Right lung (tissue), 5 donors: ENCODE data around the gene ADAMTS14. TPM values are rescaled to one million over a fixed set of nuclear protein-coding genes. Genes with fewer than 3 reads are reported as not detected.
"Not testable (repeated sequence)": the region's sequence is repeated elsewhere in the genome, so short reads cannot be mapped to it uniquely, and the experiment has no call there.

Source experiments
- DNase-seq, 2 donors: peaks; one replicate each; pipeline ENCODE4 v3.0.0-alpha.2; 2013
- polyA plus RNA-seq, 5 donors: library from polyadenylated mRNA; unstranded; fragments of 120-200 nt; gene quantifications; one replicate each; pipeline versions ENCODE4 v1.2.1 to v1.2.3, GENCODE V29; 2013; ENCODE audit warnings: inconsistent platforms in 1 of 5, low replicate concordance in 1 of 5; ENCODE audit not compliant: insufficient read length in 5 of 5, insufficient read depth in 1 of 5

Gene ADAMTS14
- polyA plus RNA-seq, 5 donors = 5.2 to 9.5 (median 7.4) TPM

DNA sequence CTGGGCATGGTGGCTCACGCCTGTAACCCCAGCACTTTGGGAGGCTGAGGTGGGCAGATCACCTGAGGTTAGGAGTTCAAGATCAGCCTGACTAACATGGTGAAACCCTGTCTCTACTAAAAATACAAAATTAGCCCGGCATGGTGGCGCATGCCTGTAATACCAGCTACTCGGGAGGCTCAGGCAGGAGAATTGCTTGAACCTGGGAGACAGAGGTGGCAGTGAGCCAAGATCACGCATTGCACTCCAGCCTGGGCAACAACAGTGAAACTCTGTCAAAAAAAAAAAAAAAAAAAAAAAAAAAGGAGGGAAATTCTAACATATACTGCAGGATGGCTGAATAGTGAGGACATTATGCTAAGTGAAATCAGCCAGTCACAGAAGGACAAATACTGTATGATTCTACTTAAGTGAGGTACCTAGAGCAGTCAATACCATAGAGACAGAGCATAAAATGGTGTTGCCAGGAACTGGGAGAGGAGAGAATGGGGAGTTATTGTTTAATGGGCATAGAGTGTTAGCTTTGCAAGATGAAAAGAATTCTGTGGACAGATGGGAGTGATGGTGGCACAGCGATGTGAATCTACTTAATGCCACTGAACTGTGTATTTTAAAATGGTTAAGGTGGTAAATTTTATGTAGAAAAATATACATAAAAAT is 95.8 kb downstream of the ADAMTS14 start:
- DNase-seq = not testable (repeated sequence)

DNA sequence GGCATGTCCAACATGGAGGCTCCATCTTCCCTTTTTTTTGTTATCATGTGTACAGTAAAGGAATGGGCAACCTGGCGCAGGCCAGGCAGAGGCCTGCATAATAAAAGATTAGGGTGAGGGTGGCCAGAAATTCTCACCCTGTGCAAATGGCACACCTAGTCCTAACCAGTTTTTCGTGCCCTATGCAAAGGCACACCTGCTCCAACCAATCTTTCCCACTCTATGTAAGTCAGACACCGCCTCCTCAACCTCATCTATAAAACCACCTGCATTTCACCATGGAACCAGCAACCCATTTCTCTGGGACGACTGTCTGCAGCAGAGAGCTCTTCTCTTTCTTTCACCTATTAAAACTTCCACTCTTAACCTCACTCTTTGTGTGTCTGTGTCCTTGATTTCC is 96.8 kb downstream of the ADAMTS14 start:
- no peak for DNase-seq

DNA sequence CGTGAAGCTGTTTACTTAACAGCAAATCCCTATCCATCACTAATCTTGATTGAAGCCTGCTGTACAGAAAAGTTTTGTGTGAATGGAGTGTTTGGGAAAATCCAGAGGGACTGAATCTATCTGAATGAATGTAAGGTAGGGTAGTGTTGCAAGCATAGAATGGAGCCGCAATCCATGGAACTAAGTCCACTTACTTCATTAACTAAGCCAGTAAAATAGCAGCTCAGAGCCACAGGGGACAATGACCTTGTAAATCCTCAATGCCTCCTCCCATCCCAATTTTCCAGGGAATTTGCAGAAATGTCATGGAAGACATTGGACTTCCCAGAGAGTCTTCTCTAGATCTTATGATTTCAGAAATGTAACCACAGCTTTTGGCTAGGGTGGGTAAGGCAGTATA is 97.7 kb downstream of the ADAMTS14 start:
- no peak for DNase-seq

DNA sequence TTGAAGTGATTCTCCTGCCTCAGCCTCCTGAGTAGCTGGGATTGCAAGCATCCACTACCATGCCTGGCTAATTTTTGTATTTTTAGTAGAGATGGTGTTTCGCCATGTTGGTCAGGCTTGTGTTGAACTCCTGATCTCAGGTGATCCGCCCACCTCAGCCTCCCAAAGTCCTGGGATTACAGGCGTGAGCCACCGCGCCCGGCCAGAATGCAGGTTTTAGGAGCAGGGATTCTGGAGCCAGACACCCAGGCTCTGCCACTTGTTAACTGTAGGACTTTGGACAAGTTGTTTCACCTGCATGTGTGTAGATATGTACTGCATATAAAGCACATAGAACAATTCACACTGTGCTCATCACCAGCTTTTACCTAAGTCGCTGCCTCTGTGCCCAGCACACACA is 98.2 kb downstream of the ADAMTS14 start:
- not testable (repeated sequence) for DNase-seq

DNA sequence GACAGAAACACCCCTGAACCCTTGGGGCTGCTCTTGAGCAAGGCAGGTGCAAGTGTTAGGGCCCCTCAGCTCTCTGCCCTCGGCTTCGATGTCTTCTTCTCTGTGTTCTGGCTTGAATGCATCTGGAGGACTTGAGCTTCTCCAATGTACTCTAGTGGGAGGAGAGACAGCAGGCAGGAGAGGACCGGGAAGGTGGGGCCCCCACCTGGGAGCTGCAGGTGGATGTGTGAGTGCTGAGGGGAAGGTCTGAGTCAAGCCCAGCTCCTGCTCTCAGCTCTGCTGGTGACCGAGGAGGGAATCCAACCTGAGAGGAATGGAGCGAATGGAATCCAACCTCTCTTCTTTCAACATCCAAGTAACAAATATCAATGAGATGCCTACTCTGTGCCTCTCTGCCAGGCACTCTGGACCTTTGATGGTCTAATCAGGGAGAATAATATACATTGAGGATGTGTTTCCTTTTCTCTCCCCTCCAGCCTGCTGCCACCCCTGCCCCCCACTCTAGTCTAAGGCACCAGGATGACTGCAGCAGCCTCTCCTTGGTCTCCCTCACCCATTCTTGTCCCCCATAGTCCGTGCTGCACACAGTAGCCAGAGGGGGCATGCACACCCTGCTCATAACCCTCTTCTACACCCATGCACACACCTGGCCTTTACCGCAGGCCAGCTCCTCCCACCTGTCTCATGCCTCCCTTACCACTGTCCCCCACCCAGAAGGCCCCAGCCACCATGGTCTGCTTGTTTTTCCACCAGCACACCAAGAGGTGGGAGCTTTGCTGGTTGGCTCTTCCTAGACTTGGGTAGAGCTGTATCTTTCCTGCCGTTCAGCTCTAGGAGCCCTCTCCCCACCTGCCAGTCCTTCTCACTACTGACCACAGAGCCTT is 99.2 kb downstream of the ADAMTS14 start:
- DNase-seq = no peak

DNA sequence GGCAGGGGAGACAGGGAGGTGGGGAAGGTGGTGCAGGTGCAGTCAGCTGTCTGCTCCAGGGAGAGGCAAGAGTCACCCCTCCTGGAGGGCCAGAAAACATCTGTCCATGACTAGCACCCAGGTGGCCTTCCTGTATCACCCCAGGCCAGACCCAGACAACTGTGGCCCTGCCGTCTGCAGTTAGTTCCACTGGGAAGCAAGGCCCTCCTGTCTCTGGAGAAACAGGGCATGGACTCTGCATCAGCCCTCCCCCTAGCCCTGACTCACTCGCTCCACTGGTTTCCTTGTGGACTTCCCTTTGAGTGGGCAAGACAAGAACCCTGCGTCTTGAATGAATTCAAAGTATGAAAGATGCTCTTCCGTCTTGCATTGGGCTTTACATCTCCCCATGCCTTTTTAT is 100.3 kb downstream of the ADAMTS14 start:
- no peak for DNase-seq

DNA sequence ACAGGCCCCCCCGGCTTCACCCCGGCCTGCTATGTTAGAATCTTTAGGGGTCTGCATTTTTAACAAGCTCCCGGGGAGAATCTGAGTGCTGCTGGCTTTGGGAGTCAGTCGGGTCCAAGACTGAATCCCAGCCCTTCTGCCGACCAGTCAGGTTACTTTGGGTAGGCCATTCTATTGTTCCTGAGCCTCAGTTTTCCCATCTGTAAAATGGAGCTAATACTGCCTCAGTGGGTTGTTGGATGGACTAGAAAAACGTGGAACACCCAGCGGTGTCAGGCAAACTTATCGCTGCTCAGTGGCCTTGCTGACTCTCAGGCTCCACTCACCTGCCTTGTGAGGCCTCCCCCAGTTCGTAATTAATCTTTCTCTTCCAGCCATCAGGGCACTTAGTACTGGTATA is 101.2 kb downstream of the ADAMTS14 start:
- DNase-seq = no peak

DNA sequence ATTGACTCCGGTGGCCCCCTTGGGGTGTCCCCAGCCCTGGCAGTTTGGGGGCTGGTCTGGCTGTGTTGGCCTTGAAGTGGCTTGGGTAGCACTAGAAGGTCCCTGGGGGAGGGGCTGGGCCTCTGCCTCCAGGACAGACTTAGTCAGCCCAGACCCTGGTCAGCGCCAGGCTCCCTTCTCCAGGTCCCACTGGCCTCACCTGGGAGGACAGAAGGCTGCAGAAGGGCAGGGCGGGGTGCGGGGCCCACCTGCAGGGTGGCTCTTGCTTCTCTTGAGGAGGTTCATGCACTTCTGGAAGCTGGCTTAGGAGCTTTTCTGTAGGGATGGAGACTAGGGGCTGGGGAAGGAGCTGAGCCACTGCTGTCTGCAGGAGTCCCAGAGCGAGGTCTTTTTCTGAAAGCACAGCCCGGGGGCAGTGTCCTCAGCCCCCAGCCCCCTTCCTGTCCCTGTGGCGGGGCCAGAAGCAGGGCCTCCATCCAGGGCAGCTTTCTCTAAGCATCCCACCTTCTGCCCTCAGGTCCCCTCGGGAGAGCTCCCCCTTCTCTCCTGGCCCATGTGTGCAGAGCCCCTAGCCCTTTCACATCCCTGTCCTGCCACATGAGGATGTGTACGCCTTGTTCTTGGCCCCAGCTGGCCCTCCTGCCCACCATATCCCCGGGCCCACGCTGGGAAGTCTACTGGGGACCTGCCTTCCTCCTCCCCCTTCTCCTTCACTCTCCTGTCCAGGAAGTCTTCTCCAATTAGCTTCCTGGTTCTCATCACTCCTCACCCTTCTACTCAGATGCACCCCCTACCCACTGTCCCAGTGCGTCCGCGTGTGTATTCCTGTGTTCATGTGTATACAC is 101.9 kb downstream of the ADAMTS14 start:
- no peak for DNase-seq

DNA sequence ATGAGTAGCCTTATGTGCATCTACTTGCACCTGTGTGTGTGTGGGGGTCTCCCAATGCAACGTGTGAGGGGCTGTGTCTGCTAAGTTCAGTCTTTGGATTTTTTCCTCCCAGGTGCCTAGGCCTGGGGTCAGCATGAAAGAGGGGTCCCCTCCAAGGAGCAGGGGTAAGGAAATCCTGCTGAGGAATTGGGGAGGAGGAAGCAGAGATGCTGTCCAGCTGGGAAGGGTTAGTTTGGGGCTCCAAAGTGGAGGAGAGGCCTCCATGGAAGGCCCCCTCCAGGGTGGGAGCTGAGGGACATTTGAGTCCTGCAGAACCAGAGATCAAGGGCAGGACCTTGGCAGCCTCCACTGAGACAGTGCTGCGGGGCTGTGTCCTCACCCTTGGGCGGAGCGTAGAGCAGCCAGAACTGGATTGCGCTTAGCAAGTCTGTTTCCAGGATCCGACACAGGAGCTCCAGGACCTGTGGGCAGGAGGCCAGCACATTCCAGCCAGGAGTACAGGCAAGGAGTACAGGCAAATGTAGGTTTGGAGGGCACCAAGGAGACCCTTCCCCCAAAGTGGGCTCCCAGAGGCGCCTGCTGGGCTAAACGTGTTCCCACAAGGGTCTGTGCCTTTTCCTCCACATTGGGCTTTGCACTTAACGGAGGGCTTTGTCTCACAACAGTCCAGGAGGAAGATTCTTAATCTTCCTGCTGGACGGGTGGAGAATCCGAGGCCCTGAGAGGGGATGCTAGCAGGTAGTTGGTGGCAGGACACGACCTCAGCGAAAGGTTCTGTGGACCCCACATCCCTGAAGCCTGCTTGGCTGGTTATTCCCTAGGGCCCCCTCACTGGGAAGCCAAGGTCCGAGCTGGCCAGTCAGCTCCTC is 102.7 kb downstream of the ADAMTS14 start:
- DNase-seq = no peak

DNA sequence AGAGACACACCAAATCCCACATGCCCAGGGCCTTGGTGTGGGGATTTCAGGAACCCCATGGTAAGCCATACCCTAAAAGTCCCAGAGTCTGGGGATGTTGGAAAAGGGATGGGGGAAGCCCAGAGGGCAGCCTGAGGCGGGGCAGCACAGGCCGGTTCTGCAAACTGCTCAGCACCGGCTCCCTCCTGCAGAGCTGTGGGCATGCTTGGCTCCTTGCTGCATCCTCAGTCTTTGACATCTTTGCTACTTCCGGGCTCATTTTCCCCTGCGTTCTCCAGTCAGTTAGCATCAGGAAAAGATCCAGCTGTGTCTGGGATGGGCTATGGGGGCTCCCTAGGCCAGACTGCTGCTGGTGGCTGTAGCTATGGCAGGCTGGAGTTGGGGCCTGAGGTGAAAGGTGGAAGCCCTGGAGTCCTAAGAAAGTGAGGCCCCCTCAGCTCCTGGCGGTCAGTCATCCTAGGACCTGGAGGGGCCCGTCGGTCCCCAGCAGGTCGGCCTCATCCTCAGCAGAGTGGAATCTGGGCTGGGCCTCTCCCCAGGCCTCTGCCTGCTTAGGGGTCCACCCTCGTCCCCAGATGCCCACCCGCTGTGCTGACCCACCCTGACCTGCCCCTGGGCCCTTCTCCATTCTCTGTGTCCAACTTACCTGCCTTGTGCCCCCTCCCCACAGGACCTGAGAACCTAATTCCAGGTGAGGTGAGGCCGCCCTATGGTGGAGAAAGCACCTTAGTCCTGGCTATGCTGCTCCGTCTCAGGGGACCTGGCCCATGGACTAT is 103.6 kb downstream of the ADAMTS14 start:
- DNase-seq = no peak

DNA sequence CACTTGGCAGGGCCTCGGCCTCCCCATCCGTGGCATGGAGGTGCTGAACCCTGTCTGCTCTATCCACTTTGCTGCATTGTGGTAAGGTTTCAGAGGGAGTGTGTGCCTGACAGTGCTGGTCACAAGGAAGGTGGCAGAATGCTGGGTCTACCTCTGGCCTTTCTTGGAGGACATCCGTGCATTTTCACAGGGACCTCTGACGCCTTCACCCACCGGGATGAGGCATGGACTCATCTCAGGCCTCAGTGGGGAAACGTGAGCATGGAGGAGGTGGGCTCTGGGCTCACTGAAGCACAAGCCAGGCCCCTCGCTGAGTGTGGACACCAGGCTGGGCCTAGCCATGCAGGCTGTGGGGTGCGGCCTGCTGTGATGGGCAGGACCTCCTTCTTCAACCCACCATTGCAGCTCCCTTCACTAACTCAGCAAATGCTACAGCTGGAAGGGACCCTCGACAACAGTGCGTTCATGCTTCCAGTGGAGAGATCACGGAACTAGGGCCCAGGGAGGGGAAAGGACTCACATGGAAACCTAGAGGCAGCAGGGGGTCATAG is 104.2 kb downstream of the ADAMTS14 start:
- no peak for DNase-seq

DNA sequence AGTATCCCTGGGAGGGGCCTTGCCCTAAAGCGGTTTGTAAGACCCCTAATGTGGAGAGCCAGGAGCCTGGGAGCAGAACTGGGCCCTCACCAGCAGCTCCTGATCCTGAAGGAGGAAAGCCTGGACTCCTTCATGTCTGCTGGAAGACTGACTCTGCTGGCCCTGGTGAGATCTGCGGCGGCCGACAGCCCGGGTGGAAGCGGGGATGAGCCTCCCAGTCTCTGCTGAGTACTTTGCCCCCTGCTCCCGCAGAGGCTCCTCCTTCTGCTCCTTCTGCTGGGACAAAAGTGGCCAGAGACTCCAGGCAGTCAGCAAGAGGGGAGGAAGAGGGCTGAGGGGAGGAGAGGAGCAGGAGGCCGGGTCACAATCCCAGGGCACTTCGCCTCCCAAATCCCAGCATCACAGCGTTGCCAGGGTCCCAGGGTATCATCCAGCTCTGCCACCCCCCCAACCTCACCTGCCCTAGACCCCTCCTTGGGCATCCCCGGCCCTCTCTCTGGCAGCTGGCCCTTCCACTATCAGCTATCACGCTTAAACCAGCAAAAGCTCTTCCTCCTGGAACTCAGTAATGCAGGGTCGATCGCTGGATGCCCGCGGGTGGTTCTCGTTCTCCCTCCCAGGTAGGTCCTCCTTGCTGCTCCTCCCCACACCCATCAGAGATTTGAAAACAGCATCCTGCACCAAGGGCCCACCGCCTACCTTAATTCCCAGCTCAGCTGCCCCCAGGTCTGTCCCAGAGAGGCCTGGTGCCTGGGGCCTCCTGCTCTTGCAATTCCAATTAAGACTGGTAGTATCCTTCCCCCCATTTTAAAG is 105.0 kb downstream of the ADAMTS14 start:
- no peak for DNase-seq

DNA sequence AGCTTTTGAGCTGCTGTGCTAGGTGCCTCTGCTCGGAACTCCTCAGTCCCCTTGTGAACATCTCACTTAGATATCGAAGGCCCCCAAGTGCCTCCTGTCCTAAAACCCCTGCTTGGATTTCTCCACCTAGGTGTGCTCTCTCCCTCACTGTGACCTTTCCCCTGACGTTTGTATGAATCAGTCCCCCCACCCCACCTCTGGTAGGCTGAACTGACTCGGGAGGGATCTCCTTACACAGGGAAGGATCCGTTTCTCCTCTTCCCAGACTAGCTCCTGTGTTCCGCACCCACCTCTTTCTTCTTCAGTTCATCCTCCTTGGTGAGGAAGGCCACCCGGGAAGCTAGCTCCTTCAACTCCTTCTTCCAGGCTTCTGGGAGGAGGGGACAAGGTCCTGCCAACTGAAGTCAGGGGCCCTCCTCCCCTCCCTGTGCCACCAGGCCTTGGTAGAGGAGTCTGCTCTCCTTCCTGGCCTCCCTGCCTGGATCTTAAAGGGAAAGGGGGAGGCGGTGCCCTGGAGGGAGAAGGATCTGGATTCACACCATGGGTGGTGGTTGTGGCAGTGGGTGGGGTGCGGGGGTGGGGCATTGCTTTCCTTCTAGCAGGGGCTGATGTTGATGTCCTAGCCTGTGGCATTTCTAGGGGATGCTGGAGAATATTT is 106.1 kb downstream of the ADAMTS14 start:
- no peak for DNase-seq

DNA sequence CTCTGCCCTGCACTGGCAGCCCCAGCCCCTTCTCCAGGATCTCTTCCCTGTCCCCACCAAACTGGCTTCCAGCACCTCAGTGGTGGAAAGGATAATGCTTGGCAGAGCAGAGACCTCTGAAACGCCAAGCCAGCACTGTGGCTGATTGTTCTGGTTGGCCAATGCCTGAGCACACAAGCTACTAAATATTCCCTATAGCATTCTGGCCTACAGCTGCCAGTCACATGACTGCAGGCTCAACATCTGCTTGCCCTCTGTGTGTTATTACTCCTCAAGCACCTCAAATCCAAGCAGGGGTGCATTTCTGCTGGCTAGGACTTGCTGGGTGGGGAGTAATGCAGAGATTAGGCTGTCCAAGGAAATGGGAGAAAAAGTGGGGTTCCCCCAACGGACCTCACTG is 106.8 kb downstream of the ADAMTS14 start:
- no peak for DNase-seq

DNA sequence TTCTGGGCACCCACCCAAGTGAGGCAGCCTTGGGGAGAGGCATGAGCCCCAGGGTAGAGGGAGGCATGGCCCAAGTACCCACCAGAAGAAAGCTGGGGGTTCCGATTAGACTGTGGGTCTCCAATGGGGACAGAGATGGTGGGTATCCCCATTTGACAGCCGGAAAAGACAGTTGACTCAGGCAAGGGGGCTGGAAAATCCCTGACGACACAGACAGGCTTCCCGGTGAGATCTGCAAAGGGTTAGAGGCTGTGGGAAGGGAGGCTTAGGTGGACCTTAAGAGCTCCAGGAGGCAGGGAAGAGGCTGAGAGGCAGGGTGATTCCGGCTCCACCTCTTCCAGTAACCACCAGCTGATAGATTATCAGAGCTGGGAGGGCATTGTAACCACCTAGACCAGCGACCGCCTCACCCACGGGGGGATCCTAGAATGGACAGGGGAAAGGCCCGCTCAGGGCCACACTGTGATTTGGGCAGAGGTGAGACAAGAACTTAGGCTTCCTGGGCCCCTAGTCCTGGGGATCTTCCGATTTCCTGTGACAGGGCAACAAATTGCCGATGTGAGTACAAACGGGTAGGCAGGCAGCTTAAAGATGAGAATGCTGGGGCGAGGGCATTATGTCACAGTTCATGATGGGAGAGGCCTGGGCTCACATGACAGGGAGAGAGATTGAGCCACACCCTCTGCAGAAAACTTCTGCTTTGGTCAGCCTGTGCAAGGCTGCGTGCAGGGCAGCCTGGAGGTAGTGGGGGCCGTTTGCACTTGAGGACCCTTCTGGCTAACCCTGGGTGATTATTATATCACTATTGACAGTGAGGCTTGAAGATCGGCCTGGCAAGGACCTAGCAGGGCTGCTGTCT is 107.4 kb downstream of the ADAMTS14 start:
- DNase-seq = no peak

DNA sequence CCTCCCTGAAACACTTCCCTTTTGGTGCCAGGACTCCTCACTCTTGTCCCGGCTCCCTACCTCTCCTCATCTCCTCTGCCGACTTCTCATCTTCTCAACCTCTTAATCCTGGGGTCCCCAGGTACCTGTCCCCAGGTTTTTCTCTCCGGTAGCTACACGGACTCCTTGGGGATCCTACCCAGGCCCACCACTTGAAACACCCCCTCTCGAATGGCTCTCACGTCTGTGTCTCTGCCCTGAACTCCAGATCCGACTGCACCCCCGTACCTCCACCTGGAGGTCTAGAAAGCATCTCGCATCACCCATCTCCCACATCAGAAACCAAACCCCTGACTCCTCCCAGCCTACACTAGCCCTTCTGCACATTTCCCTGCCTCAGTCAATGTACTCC is 108.1 kb downstream of the ADAMTS14 start:
- DNase-seq = no peak

DNA sequence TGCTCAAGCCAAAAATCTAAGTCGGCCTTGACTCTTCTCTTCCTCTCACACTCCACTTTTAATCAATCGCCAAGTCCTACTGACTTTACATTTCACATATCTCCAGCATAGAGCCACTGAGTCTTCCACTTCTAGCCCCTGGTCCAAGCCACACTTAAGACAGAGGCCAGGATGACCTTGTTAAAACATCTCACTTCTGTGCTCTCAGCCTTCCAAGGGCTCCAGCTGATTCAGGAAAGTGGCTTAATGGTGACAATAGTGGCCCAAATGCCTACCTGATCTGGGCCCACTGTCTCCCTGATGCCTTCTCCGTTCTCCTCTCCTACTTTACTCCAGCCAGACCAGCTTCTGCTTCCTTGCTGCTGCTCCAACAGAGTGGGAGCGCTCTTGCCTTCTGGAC is 108.5 kb downstream of the ADAMTS14 start:
- DNase-seq = no peak
